Gastroesophageal sphincter (tissue), 3 donors: ENCODE measurements around the gene NR1H2.
A peak's percentile ranks its signal among the peaks of the same experiment; 100 is the strongest.

Experiments used
- CTCF ChIP-seq, 4 experiments: fragments of 200-600 bp in 2 of 4; fragments of 450-650 bp in 2 of 4; sonication (generic) in 1 of 4; IDR thresholded peaks; one replicate each; pipeline ENCODE4 v1.5.1; 2017 to 2019; ENCODE audit warnings: antibody characterized with exemption in 4 of 4, mild to moderate bottlenecking in 2 of 4, moderate library complexity in 2 of 4
- EP300 ChIP-seq: sonication (generic); formaldehyde crosslinking; IDR thresholded peaks from one replicate; pipeline ENCODE4 v1.6.1; 2017; ENCODE audit warnings: antibody characterized with exemption, mild to moderate bottlenecking
- POLR2A ChIP-seq, 2 donors: fragments of 450-650 bp; IDR thresholded peaks; one replicate each; pipeline ENCODE4 v1.6.1; 2017; ENCODE audit warnings: antibody characterized with exemption in 2 of 2, mild to moderate bottlenecking in 2 of 2, moderate library complexity in 1 of 2
- POLR2AphosphoS5 ChIP-seq: sonication (generic); formaldehyde crosslinking; IDR thresholded peaks from one replicate; pipeline ENCODE4 v1.6.1; 2017; ENCODE audit warnings: antibody characterized with exemption

GRCh38 chr19:50383852-50384684 lies 7.8 kb downstream of the NR1H2 start, which contains the start of gene POLD1:
- no peak for TF ChIP-seq CTCF (IDR thresholded peaks at IDR 0.05)
- TF ChIP-seq POLR2A (IDR thresholded peaks at IDR 0.05) = peak; percentile 9 to 27
- TF ChIP-seq POLR2AphosphoS5 = peak; percentile 74
- TF ChIP-seq EP300 = no peak
